ENCODE data around the gene SIPA1L2.

SIPA1L2 gene

DNA sequence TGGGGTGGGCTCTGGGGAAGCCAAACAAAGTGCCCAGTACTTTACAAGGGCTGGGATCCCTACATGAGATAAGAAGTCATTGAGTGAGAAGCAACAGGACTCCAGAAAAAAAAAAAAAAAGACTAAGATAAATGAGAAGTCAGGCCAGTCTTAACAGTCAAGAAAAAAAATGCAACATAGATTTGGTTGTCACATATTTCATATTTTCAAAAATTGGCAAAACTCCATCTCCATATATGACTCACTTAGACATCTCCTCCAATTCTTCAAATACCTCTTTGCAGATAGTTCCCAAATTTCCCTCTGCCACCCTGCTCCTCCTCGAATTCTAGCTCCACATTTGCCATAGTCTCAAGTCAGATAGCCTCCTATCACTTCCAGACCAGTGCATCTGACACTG is 20.9 kb upstream of the SIPA1L2 start:
- no peak for FAIRE-seq

DNA sequence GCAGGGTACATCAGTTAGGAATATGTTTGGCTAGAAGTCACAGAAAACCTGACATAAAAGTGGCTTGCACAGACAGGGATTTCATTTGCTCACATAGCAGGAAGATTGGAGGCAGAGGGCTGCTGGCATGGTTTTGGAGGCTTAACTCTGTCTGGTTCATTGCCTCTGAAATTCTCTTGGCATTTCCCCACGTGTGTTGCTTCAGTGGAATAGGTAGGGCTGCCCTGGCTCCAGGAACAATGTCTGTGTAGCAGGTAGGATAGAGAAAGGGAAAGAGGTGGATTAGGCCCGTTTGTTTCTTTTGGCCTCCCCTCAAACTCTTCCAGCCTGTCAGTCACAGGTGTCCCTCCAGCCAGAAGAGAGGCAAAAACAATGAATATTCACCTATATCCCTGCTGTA is 20.5 kb upstream of the SIPA1L2 start:
- no peak for DNase-seq (ENCODE audit: extremely low spot score, insufficient read length, low read depth)
- FAIRE-seq, result no peak

More for the DNA sequence above, 20.9 kb upstream of the SIPA1L2 start:
- DNase-seq (ENCODE audit: extremely low spot score, insufficient read length, low read depth), result no peak

DNA sequence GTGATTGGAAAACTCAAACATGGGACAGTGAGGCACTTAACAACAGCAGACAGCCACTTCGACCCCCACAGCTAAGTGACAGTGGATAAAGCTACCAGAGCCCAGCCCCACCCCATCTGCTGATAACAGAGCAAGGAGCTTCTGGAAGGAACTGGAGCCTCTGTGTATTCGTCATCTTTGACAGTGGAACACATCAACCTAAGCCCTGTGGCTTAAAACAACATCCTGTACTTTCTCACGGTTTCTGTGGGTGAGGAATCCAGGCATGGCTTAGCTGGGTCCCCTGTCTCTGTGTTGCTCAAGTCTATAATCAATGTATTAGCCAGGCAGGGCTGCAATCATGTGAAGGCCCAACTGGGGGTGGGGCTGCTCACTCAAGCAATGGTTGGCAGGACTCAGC is 18.4 kb upstream of the SIPA1L2 start:
- no peak for FAIRE-seq

DNA sequence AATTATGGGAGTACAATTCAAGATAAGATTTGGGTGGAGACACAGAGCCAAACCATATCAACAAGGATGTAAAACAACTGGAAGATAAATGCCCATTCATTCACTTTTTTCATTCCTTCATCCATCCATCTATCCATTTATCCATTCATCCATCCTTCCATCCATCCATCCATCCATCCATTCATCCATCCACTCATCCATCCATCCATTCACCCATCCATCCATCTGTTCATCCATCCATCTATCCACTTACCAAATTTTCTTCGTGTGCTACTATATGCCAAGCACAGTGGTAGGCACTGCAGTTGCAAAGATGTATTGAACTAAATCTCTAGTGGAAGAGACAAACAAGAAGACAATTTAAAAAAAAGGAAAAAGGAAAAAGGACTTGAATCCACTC is 14.3 kb upstream of the SIPA1L2 start:
- FAIRE-seq (no peak), DNase-seq (ENCODE audit: extremely low spot score, insufficient read length, low read depth) (no peak)

More for the DNA sequence above, 18.4 kb upstream of the SIPA1L2 start:
- DNase-seq (ENCODE audit: extremely low spot score, insufficient read length, low read depth), result no peak

DNA sequence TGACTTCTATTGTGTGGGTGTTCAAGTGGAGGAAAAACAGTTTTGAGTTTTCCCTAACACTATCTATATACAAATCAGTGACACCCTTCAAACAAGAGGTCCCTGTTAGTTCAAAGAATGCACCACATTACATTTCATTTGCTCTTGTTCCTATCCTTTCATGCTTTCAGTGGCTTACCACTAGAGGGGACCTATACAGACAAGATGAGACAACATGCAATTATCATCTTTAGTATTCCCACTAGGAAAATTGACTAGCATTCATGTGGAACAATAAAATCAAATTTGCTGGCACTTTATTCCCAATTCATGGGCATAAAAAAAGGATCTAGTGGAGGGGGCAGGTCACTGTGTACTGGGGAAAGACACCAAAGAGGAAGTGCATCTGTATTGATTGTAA is 13.3 kb upstream of the SIPA1L2 start:
- FAIRE-seq (no peak), DNase-seq (ENCODE audit: extremely low spot score, insufficient read length, low read depth) (no peak)

DNA sequence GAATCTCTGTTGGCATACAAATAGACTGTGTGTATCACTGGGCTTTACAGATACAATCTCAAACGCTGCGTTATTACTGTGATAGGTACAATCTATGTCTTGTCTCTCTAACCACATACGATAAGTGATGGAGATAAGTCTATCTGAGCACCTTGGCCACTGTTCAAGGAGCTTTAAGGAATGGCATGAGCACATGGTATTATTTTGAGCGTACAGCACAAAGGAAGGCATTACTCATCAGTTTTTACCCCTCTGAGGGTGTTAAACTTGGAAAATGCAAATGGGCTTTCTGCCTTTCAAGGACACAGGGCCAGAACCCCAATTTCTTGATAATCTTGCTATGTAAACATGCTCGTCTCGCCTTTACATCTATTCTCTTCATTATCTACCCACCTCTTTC is 11.6 kb upstream of the SIPA1L2 start:
- DNase-seq (ENCODE audit: extremely low spot score, insufficient read length, low read depth), result no peak
- FAIRE-seq, result no peak

DNA sequence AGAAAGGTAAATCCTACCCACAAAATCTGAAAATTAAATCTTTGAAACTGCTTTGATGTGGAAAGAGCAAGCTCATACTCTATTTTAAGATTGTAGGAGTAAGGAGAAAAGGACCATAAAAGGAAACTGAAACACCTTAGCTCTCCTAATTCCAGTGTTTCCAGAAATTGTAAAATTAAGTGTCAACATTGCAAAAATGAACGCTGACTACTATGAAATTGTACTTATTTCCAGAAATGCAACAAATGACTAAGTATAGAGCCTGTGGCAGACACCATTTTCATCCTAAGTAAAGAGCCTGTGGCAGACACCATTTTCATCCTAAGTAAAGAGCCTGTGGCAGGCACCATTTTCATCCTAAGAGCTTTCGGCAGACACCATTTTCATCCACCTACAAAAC is 6.9 kb upstream of the SIPA1L2 start:
- FAIRE-seq (no peak), DNase-seq (ENCODE audit: extremely low spot score, insufficient read length, low read depth) (no peak)

DNA sequence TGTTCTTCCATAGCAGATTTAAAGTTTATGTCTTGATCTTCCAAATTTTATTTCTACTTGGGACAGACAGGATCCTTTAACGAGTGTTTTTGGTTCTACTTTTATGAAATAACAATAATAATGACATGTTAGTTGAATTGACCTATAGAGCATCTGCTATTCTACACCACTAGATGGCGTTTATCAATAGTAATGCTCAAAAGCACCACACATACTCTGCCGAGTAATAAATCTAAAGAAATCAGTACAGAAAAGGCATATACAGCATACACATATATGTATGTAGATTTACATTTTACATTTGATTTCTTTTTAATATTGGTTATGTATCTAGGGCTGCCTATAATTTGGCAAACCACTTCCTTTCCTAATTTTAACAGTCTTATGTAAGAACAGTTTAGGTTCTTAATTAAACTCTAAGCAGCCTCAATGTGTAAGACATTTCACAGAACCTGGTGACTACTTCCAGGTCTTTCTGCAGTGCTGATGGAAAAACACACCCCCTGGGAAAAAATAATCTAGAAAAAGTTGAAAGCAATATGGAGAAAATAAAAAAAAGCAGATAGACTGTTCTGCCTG is 5.9 kb upstream of the SIPA1L2 start:
- DNase-seq (ENCODE audit: extremely low spot score, insufficient read length, low read depth) (no peak), FAIRE-seq (peak; percentile 76)

DNA sequence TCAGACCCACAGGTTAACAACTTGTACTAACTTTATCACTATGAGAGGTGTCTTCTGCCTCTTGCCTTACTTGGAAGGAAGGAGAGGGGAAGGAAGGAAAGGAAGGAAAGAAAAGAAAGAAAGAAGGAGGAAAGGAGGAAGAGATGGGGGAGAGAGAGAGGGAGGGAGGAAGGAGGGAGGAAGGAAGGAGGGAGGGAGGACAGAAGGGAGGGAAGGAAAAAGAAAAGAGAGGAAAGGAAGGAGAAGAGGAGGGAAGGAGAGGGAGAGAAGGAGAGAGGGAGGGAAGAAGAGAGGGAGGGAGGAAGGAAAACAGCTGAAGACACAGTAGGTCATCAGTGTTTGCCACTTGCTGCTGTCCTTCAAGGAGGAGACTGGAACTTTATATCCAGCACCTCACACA is 5.3 kb upstream of the SIPA1L2 start:
- DNase-seq (ENCODE audit: extremely low spot score, insufficient read length, low read depth), result no peak
- FAIRE-seq, result no peak

DNA sequence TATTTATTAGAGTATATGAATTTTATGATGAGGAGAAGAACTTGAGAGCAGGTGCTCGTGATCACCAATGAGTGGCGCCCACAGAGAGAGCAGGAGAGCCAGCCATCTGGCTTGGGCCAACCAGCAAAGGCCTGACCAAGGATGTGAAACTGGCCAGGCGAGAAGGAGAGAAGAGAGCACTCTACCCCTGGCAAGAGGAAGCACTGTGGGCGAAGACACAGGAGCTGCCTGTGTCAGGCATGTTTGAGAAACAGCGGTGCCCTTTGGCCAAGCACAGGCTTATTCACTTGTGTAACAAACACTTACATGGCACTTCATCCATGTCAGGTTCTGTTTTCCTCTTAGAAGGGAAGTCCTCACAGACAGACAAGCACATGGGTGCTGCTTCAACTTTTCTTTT is 4.2 kb upstream of the SIPA1L2 start:
- no peak for FAIRE-seq
- DNase-seq (ENCODE audit: extremely low spot score, insufficient read length, low read depth), result no peak

DNA sequence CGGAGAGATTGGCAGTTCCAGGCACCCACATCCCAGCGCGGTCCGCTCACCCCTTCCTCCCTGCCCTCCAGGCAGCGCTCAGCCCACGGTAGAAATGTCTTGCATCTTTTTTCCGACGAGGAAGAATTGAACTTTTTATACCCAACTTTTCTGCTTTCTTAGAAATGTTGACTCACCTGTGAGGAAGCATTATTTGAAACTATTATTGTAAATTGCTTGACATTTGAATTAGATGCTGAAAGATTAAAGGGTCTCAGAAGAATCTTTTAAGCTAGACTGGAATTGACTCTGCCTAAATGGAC is 912 bp upstream of the SIPA1L2 start:
- DNase-seq (ENCODE audit: extremely low spot score, insufficient read length, low read depth) (no peak), FAIRE-seq (no peak)

DNA sequence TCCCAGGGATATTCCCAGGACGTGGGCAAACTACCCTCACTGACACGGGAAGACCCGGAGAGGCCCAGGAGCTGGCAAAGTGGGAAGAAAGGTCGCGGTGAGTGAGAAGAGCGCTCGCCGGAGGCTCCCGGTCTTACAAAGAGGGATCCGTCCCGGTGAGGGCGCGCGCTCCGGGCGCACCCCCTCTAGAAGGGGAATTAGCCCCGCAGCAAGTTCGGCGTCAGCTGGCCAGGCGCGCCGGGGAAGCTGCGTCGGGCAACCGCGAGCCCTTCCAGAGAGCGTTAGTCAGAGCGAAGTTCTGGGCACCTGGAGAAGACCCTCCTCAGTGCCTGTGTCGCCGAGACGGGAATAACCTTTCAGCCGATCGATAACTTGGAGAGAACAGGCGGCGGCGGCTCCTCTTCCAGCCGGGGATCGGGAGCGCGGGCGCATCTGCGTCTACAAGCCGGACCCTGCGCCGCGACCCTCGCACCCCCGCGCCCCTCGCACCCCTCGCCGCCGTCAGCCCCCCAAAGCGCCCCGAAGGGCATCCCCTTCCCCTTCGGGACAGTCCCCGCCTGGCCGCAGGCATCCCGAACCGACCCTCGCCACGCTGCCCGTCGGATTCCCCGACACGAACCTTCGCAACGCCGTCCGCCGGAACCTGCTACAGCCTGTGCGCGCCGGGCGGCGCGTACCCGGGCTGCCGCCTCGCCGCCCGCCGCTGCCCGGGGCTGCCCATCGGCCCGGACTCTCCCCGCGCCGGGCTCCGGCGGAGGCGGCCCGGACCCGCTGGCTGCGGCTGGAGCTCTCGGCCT is 485 bp downstream of the SIPA1L2 start:
- DNase-seq (ENCODE audit: extremely low spot score, insufficient read length, low read depth) (no peak), FAIRE-seq (no peak)

DNA sequence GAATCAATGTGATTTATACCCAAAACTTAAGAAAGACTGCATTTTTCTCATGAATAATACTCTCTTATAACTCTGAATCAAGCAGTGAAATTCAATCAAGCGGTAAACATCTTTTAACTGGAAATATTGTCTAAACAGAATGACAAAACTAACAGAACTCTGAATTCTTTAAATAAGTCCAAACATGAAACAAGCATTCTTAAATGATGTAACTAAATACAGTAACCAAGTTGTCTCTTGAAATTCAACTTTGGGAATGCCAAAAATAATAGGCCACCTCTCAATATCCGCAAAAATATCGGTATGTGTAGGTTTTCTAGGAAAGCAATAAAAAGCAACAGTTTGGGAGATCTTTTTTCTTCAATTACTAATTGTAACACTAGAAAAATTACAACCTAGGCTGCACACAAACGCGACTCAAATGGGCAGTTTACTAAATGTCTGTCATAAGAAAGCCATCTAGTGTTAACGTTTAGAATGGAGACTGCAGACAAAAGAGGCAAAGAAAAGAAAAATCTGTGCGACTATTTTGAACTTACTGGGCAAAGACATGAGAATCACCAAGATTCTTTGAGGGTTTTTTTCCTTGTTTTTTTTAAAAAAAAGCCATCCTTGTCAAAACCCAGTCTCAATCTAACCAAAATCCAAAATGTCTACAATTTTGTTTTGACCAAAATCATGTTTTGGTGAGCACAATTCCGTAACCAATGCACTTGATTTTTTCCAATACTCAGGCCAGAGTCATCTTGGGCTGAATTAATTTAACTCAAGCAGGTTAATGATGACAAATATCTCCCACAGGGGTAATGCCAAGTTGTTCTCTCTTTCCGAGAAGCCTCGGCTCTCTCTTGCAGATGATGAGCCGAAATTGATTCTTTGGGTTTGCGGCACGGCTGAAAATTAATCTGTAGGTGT is 1.3 kb downstream of the SIPA1L2 start:
- peak; percentile 5 for FAIRE-seq
- no peak for DNase-seq (ENCODE audit: extremely low spot score, insufficient read length, low read depth)

DNA sequence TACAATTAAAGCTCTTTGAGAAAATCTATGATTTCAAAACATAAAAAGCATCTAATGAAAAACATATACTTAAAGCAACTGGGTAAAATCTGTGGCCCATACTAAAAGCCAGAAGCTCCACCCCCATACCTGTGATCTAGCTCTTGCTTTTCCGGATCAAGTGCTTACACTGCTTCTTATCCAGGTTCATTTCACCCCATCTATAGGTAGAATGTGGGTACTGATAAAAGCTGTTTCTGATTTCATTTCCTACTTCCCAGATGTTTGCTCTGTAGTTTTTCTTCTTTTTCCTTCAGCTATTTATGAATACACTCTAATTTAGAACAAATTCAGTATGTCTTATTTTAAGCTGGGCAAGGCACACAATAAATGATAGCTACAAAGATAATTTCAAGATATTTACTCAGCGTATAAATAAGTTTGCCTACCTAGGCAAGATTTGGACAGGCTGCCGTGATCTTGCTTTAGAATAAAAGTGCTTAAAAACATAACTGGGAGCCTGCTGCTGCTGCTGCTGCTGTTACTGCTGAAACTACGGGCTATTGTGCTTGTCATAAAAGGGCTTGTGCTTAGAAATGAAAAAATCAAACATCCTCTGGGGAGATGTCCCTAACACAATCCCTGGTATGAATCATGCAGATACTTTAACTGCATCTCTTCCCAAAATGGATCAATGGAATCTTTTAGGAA is 2.1 kb downstream of the SIPA1L2 start:
- FAIRE-seq, result peak; percentile 53
- DNase-seq (ENCODE audit: extremely low spot score, insufficient read length, low read depth), result no peak

DNA sequence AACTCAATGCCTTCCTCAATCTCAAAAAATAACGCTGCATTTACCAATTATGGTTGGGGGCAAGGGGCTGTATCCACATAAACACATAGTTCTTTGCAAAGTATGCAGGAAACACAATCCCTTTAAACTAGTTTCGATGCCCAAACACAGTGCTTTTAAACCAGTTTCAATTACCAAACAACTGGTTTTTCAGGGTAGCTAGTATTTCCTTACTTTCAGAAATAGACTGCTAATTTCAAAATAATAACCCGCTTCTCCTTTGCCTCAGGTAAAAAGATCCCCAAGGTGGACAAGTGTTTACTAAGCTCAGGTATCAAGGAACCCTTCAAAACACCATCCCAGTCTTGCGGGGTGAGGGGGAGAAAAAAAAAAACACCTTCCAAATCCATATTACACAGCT is 2.8 kb downstream of the SIPA1L2 start:
- DNase-seq (ENCODE audit: extremely low spot score, insufficient read length, low read depth), result no peak
- no peak for FAIRE-seq

DNA sequence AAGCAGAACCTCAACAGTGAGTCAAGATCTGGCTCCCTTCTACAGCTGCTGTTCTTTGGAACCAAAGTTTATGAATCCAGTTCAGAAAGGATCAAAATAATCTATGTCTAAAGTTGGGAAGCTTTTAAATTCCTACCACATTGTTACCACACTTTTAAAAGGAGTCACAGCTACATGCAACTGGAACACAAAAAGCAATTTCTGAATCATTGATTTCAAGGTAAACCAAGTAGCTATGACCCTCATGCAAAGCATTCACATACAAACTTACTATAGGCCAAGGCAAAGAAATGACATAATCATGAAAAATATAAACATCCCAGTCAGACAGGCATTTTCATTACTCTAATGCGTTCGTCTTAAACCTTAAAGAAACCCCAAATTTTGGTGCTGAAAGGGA is 3.5 kb downstream of the SIPA1L2 start:
- DNase-seq (ENCODE audit: extremely low spot score, insufficient read length, low read depth), result no peak
- no peak for FAIRE-seq

DNA sequence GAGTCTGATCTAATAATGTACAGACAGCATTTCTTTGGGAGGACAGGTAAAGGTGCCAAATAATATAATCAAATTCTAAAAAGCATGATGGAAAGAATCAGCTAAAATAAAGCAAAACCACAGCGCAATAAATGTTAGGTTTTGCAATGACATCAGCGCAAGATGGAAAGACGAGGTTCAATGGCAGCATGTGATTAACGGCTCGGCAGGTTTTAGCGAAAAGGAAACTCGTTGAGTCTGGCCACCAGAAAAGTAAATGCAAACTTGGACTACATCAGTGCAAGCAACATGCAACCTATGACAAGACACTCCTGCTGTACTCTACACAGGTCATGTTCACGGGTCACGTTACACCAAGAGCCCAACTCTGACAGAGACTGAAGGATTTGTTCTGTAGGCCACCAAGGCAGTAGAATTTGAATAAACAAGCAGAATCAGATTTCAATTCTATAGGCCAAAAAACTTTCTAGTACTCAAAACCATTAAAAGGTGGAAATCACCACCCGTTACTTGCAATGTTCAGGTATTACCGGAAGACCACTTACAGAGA is 4.5 kb downstream of the SIPA1L2 start:
- DNase-seq (ENCODE audit: extremely low spot score, insufficient read length, low read depth) (no peak), FAIRE-seq (no peak)

DNA sequence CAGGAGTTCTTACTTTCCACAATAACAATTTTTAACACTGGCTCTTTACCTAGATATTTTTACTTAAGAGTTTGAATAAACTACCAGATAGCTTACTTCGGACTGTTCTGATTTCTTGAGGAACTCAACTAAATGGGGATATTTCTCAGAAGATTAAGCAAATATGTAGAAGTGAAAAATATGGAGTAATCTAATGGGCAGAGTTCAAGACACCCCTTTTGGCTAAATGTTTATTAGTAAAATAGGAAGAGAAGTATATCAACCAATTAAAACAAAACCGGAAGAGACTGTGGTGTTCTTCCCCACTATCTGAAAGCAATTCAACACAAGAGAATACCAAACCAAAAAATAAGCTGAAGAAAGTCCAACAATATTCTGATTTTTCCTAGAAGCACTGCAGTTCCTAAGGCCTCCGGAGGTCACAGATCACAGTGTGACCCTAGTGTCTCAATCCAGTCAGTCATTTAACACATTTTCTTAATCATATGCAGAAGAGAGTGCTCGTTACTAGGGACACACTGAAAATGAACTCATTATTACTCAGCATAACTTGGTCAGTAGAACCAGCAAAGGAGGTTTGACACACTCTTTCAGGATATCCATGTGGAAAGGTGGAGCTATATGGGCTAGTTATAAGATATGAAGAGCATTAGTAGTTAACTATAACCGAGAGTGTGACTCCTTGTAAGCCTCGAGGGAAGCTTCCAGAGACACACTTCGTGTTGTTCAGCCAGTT is 5.2 kb downstream of the SIPA1L2 start:
- no peak for DNase-seq (ENCODE audit: extremely low spot score, insufficient read length, low read depth)
- FAIRE-seq, result no peak

DNA sequence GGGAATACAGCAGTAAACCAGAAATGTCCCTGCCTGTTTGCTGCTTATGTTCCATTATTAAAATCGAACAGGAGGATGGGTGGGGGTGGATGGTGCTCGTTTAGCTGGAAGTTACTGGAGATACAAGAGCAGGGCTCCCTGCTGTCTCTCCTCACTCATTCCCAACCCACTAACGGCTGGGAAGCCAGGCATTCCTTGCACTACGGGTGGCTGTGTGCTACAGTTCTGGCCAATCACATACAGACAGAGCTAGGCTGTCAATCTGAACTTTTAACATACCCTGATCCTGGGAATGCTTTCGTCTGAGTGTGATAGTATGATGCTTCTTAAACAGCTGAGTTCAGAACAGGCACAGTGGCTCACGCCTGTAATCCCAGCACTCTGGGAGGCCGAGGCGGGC is 7.0 kb downstream of the SIPA1L2 start:
- DNase-seq (ENCODE audit: extremely low spot score, insufficient read length, low read depth) (no peak), FAIRE-seq (no peak)

DNA sequence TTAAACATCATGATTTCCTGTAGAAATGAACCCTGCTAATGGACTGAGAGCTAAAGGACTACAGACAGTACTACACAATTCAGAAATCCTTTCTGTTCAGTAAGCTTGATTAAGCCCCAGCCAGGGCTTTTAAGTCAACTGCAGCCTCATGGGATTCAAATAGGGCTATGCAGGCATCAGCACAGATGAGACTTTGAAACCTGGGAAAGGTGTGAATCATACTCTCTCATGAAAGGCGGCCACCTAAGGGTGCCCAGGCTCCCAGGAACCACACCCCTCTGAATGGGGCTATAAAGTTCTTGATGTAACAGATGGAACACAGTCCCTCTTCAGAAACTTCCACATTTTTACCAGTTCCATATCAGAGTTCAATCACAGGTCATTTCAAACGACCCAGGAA is 7.6 kb downstream of the SIPA1L2 start:
- FAIRE-seq (no peak), DNase-seq (ENCODE audit: extremely low spot score, insufficient read length, low read depth) (no peak)

Measured in GM18507 (cell line).